HepG2 (cell line): Measurements from ENCODE around the gene GSK3A. TPM values are rescaled to one million over a fixed set of nuclear protein-coding genes. Genes with fewer than 3 reads are reported as not detected.

Experiments used
- ATAC-seq: fragments of 200-7000 bp; cut with Tn5 transposase; 3 replicates; pipeline ENCODE4 v1.9.1; 2020; ENCODE audit warnings: mild to moderate bottlenecking, moderate library complexity
- BruUV-seq: library from RNA; stranded (reverse); fragments of 400-500 nt; replicated peaks from 2 replicates; lab custom pipeline; 2021; lab: Mats Ljungman, UMichigan
- CTCF ChIA-PET: fragments of 300-600 bp; formaldehyde crosslinking; extraction: SDS; loops from one replicate; lab custom pipeline; 2021; ENCODE audit warnings: low total read pairs, inconsistent platforms, low intra/inter-chr PET ratio; lab: Yijun Ruan, JAX
- POLR2A ChIA-PET: fragments of 350-600 bp; sonication (Branson Sonifier 250); formaldehyde crosslinking; loops from one replicate; lab custom pipeline; 2020; ENCODE audit warnings: antibody characterized with exemption, inconsistent platforms; lab: Yijun Ruan, JAX
- DNase-seq: peaks from one replicate; pipeline ENCODE4 v3.0.0-alpha.2; 2015; ENCODE audit warnings: low spot score
- FAIRE-seq: peaks from 3 replicates; lab custom pipeline; 2011; peaks lifted over from hg19 to GRCh38; lab: Jason Lieb, UNC
- H2AFZ ChIP-seq: one replicate; pipeline ENCODE4 v1.6.1; 2011; ENCODE audit warnings: low read length, inconsistent platforms
- H3K27ac ChIP-seq: fragments of 300-600 bp; 3 replicates; pipeline ENCODE4 v1.8.0; 2011; ENCODE audit warnings: mixed run types, mild to moderate bottlenecking, mixed read lengths, low read length, inconsistent platforms; ENCODE audit not compliant: insufficient read depth; ENCODE audit errors: extremely low read length
- H3K27me3 ChIP-seq, 2 experiments: fragments of 200-600 bp in 1 of 2; 2 replicates in 1 of 2; 3 replicates in 1 of 2; pipeline versions ENCODE4 v1.6.0 to v1.8.0; 2011; ENCODE audit warnings: low read length in 2 of 2, mild to moderate bottlenecking in 2 of 2, moderate library complexity in 2 of 2, inconsistent platforms in 1 of 2; ENCODE audit not compliant: insufficient read depth in 2 of 2, control insufficient read depth in 1 of 2
- H3K36me3 ChIP-seq, 2 experiments: fragments of 200-600 bp in 1 of 2; replicated peaks in 1 of 2; 2 replicates in 1 of 2; 3 replicates in 1 of 2; pipeline versions ENCODE4 v1.5.1 to v1.8.0; 2011; ENCODE audit warnings: low read length in 2 of 2, inconsistent platforms in 1 of 2; ENCODE audit not compliant: insufficient read depth in 2 of 2, control insufficient read depth in 1 of 2
- H3K4me1 ChIP-seq: 2 replicates; pipeline ENCODE4 v1.5.1; 2012; ENCODE audit warnings: low read length, inconsistent platforms; ENCODE audit not compliant: insufficient read depth
- H3K4me2 ChIP-seq: 2 replicates; pipeline ENCODE4 v1.6.0; 2011; ENCODE audit warnings: low read depth, low read length, inconsistent platforms
- H3K4me3 ChIP-seq, 3 experiments: fragments of 200-600 bp in 1 of 3; sonication (generic), shearing (Covaris generic) in 1 of 3; replicated peaks in 1 of 3; 2 replicates each; pipeline ENCODE4 v1.5.1; 2011 to 2016; ENCODE audit warnings: low read length in 3 of 3, inconsistent platforms in 2 of 3, low read depth in 2 of 3, mild to moderate bottlenecking in 2 of 3, control low read depth in 1 of 3, mixed read lengths in 1 of 3; ENCODE audit not compliant: insufficient read depth in 1 of 3
- H3K79me2 ChIP-seq: one replicate; pipeline ENCODE4 v1.6.1; 2011; ENCODE audit warnings: low read length, inconsistent platforms; ENCODE audit not compliant: insufficient read depth
- H3K9ac ChIP-seq: 2 replicates; pipeline ENCODE4 v1.6.0; 2011; ENCODE audit warnings: mild to moderate bottlenecking, low read depth, low read length, inconsistent platforms; ENCODE audit not compliant: insufficient read depth
- H3K9me3 ChIP-seq: 2 replicates; pipeline ENCODE4 v1.5.1; 2012; ENCODE audit warnings: mild to moderate bottlenecking, low read length
- H4K20me1 ChIP-seq: 2 replicates; pipeline ENCODE4 v1.6.0; 2011; ENCODE audit warnings: inconsistent platforms, mild to moderate bottlenecking, low read length, moderate library complexity; ENCODE audit not compliant: insufficient read depth
- AKAP8 ChIP-seq: sonication (generic); formaldehyde crosslinking; IDR thresholded peaks from 2 replicates; pipeline ENCODE4 v1.5.1; 2020; ENCODE audit warnings: mild to moderate bottlenecking, missing genetic modification reagents
- ARNT2 ChIP-seq: sonication (generic); formaldehyde crosslinking; IDR thresholded peaks from 2 replicates; pipeline ENCODE4 v1.8.0; 2022; ENCODE audit warnings: mild to moderate bottlenecking, low read depth, missing genetic modification reagents, moderate library complexity
- KLF13 ChIP-seq: sonication (generic); formaldehyde crosslinking; IDR thresholded peaks from 2 replicates; pipeline ENCODE4 v1.4.0; 2020; ENCODE audit warnings: mild to moderate bottlenecking, missing genetic modification reagents
- PLSCR1 ChIP-seq: sonication (generic); formaldehyde crosslinking; IDR thresholded peaks from 2 replicates; pipeline ENCODE4 v1.5.0; 2020; ENCODE audit warnings: missing genetic modification reagents, mild to moderate bottlenecking, borderline replicate concordance
- POLR2G ChIP-seq: fragments of 200-400 bp; formaldehyde crosslinking; IDR thresholded peaks from 2 replicates; pipeline ENCODE4 v1.6.1; 2018; ENCODE audit warnings: mild to moderate bottlenecking, low read depth, low read length, moderate library complexity
- RAD21 ChIP-seq: fragments of 450-650 bp; formaldehyde crosslinking; IDR thresholded peaks from 2 replicates; pipeline ENCODE4 v1.5.0; 2020; ENCODE audit warnings: mild to moderate bottlenecking
- RARA ChIP-seq: IDR thresholded peaks from 2 replicates; pipeline ENCODE4 v1.6.1; 2016; ENCODE audit warnings: missing genetic modification reagents, missing compliant biosample characterization
- RBM22 ChIP-seq: fragments of 200-400 bp; formaldehyde crosslinking; optimal IDR thresholded peaks from 2 replicates; pipeline ENCODE3; 2017; ENCODE audit warnings: mild to moderate bottlenecking, low read length, moderate library complexity
- RXRA ChIP-seq: sonication (generic); formaldehyde crosslinking; IDR thresholded peaks from 2 replicates; pipeline ENCODE4 v1.5.1; 2020; ENCODE audit warnings: missing genetic modification reagents
- SP1 ChIP-seq, 2 experiments: fragments of 450-650 bp in 1 of 2; sonication (generic) in 1 of 2; formaldehyde crosslinking in 1 of 2; IDR thresholded peaks; 2 replicates each; pipeline versions ENCODE4 v1.4.0 to v1.6.1; 2016 to 2020; ENCODE audit warnings: missing genetic modification reagents in 1 of 2
- SRF ChIP-seq: IDR thresholded peaks from 2 replicates; pipeline ENCODE4 v1.6.1; 2011; ENCODE audit warnings: mild to moderate bottlenecking, low read depth, low read length, moderate library complexity
- ZFP36L1 ChIP-seq: sonication (generic); formaldehyde crosslinking; IDR thresholded peaks from 2 replicates; pipeline ENCODE4 v1.8.0; 2022; ENCODE audit warnings: mild to moderate bottlenecking, missing genetic modification reagents, moderate library complexity
- ZIK1 ChIP-seq: sonication (generic); formaldehyde crosslinking; IDR thresholded peaks from 2 replicates; pipeline ENCODE4 v1.5.0; 2020; ENCODE audit warnings: mild to moderate bottlenecking, low read depth, missing genetic modification reagents, borderline replicate concordance
- ZKSCAN8 ChIP-seq: IDR thresholded peaks from 2 replicates; pipeline ENCODE4 v1.6.1; 2016; ENCODE audit warnings: borderline replicate concordance, missing genetic modification reagents, missing compliant biosample characterization
- ZNF407 ChIP-seq: sonication (generic); formaldehyde crosslinking; IDR thresholded peaks from one replicate; pipeline ENCODE4 v1.5.1; 2020; ENCODE audit warnings: mild to moderate bottlenecking, missing genetic modification reagents; ENCODE audit errors: not compliant biosample characterization
- ZNF510 ChIP-seq: sonication (generic); formaldehyde crosslinking; IDR thresholded peaks from 2 replicates; pipeline ENCODE4 v1.4.0; 2020; ENCODE audit warnings: low read depth, mild to moderate bottlenecking, missing genetic modification reagents
- WGBS: methylation state at CpG from one replicate; pipeline ENCODE4 v1.1.6; 2017; ENCODE audit warnings: low lambda C conversion rate; 5-methylcytosine and 5-hydroxymethylcytosine counted together
- in situ Hi-C: cut with HindIII; loops from 2 replicates; pipeline ENCODE4 v1.10.0; 2017; ENCODE audit warnings: low pct_unique_long_range_greater_than_20kb; ENCODE audit not compliant: extremely low pct_ligation_motif_present
- intact Hi-C: fragments of 100-400 bp; cut with micrococcal nuclease; formaldehyde crosslinking; loops from one replicate; pipeline ENCODE4 v1.10.0; 2022; ENCODE audit not compliant: unreplicated experiment
- polyA plus RNA-seq, 8 experiments: library from polyadenylated mRNA; depleted of rRNA in 3 of 8; stranded (reverse) in 7 of 8; unstranded in 1 of 8; fragments of >200 nt; fragmentation: Illumina TruSeq in 4 of 8; extraction: Trizol in 4 of 8; gene quantifications; 2 replicates each; pipeline versions ENCODE4 v1.2.1 to v1.2.3, GENCODE V29; 2011 to 2016; ENCODE audit warnings: low read depth in 4 of 8, missing spikeins in 1 of 8, mixed read lengths in 1 of 8; ENCODE audit not compliant: insufficient read depth in 1 of 8
- total RNA-seq, 5 experiments: library from RNA; depleted of rRNA; stranded (reverse); fragments of >200 nt; fragmentation: Illumina TruSeq; extraction: Trizol; gene quantifications; 2 replicates each; pipeline ENCODE4 v1.2.3, GENCODE V29; 2016; ENCODE audit warnings: low read depth in 1 of 5

The GSK3A gene
- total and polyA plus RNA-seq, 2 of the 13 experiments (the other 11 are each of a cell fraction or from before 2014, with no cell fraction given): 16.9 to 52.5 TPM

- ATAC-seq (peak; percentile 28), DNase-seq (no peak), FAIRE-seq (no peak)
- Histone ChIP-seq H3K36me3 (peaks cover 24 to 67% of the 10 kb centered on the region in 2 experiments; a peak in 4 of 5 replicates), H3K4me3 (no peak overlapping the region), H3K27ac (peak overlapping the region; percentile 35), H4K20me1 (no peaks in the 10 kb centered on the region), H3K9ac (peak overlapping the region; percentile 14; the same call in 1 of the 2 replicates), H3K27me3 (no peaks in the 10 kb centered on the region), H3K4me1 (peaks cover 30% of the 10 kb centered on the region), H2AFZ (no peak overlapping the region), H3K9me3 (no peaks in the 10 kb centered on the region), H3K79me2 (no peaks in the 10 kb centered on the region), H3K4me2 (no peak overlapping the region)
- in situ Hi-C loops: no loop called here
- no TSS peak for BruUV-seq
- WGBS: 60% methylated on average over 5 of the region's 6 CpGs
- CTCF ChIA-PET: no interaction called here
- POLR2A ChIA-PET: interaction anchor here (1.0 to 4.0 kb wide), 3 partner anchors 9 to 69 kb away, joined by 3 to 21 read pairs (median 4); partner anchors contain the start of genes DEDD2, GSK3A and PAFAH1B3
- intact Hi-C loops: no loop called here
- TF ChIP-seq RAD21 (CRISPR knock-in tag) (no peak), ZNF510 (no peak), SRF (no peak), RXRA (CRISPR knock-in tag) (peak; percentile 22; the same call in 1 of the 2 replicates), RARA (CRISPR knock-in tag) (no peak), AKAP8 (no peak; the same call in 1 of the 2 replicates), ARNT2 (no peak), ZFP36L1 (CRISPR knock-in tag) (no peak), ZNF407 (CRISPR knock-in tag) (no peak), POLR2G (peak; percentile 46), ZIK1 (CRISPR knock-in tag) (no peak), PLSCR1 (CRISPR knock-in tag) (no peak), KLF13 (no peak), SP1 (IDR thresholded peaks at IDR 0.05) (no peak), SP1 (CRISPR knock-in tag; IDR thresholded peaks at IDR 0.05) (no peak), ZKSCAN8 (CRISPR knock-in tag) (no peak), RBM22 (no peak)
These were observed 8.6 kb downstream of the GSK3A start for GRCh38 chr19:42233678-42234292.
